GM12873 (cell line): Measurements from ENCODE around the gene KIF17.

ENCODE experiments used
- CTCF ChIP-seq: IDR thresholded peaks from 2 replicates; pipeline ENCODE4 v1.5.1; 2012; ENCODE audit warnings: low read depth, mild to moderate bottlenecking, moderate library complexity, low read length, control low read depth; ENCODE audit not compliant: insufficient read depth; ENCODE audit errors: missing control alignments

The KIF17 gene

DNA sequence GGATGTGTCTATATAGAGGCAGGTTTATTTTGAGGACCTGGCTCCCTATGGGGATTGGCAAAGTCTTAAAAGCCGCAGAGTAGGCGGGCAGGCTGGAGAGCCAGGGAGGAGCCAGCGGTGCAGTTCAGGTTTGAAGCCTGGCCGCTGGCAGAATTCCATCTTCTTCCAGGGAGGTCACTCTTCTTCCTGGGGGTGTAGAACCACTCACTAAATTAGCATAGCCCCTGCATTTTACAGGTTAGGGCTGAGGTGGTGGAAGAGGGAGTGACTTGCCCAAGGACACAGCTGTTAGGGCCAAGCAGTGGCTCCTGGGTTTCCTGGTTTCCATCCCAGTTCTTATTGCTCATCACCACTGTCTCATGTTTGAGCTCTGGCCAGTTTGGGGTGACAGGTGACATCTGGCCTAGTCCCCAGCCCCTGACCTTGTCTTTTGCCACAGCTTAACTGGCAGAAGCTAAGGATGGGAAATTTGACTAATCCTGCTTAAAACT is 83.2 kb downstream of the KIF17 start:
- no peak for TF ChIP-seq CTCF

DNA sequence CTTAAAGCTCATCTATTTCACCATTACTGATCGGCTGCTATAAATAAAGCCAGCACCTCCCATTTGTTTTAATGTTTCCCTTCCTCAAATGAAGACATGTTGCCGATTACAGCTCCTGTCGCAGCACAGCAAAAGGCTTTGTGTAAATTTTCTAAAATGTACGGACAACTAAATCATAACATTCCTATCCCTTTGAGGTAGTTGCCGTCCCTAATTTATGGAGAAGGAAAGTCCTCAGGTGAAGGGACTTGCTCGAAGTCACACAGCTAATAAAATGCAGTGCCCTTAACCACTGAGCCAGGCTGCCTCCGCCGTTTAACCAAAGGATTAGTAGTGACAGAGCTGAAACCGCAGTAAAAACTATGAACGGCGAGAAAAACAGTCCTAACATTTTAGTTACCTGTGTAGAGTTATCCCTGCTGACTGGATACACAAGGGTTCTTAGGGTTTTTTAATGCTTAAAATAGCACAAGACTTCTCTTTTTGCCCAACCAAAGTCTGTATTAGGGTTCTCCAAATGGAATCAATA is 83.7 kb downstream of the KIF17 start:
- no peak for TF ChIP-seq CTCF

DNA sequence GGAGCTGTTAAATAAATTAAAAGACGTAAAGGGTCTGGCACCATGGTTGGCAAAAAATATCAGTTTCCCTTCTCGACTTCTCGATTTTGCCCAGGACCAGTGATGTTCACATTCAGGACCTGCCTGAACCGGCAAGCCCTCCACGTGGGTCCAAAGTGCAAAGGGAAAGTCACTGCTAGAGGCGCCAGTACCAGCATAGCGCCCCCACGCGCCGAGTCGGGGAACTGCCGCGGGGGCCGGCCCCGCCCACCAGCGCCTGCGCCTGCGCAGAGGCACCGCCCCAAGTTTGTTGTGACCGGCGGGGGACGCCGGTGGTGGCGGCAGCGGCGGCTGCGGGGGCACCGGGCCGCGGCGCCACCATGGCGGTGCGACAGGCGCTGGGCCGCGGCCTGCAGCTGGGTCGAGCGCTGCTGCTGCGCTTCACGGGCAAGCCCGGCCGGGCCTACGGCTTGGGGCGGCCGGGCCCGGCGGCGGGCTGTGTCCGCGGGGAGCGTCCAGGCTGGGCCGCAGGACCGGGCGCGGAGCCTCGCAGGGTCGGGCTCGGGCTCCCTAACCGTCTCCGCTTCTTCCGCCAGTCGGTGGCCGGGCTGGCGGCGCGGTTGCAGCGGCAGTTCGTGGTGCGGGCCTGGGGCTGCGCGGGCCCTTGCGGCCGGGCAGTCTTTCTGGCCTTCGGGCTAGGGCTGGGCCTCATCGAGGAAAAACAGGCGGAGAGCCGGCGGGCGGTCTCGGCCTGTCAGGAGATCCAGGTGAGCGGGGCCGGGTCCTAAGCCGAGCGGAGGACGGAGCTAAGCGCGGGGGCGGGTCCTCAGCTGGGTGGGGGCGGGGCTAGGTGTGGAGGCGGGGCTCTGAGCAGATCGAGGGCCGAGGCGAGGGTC is 84.4 kb downstream of the KIF17 start, which contains the start of gene PINK1:
Gene PINK1 (plus strand): TSS at position 269 of the 875 bp plus-strand sequence. CDS start 91 bp downstream, at position 360.
- TF ChIP-seq CTCF, result peak; percentile 95

GRCh38 chr1:20632386-20632785 is 85.4 kb downstream of the KIF17 start:
- no peak for TF ChIP-seq CTCF

DNA sequence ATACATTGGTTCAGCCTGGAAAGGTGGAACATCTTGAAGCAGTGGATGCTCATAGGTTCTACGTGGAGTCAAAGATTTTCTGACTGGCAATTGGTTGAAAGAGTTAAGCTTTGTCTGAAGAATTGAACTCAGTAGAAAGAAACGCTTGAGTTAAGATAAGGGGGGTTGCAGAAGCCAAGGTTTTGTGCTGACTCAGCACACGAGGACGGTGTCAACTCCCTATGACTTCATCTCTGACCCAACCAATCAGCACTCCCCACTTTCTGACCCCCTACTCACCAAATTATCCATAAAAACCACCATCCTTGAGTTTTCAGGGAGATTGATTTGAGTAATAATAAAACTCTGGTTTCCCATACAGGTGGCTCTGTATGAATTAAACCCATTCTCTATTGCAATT is 87.1 kb downstream of the KIF17 start:
- no peak for TF ChIP-seq CTCF

GRCh38 chr1:20626524-20626923 is 91.3 kb downstream of the KIF17 start:
- no peak for TF ChIP-seq CTCF

DNA sequence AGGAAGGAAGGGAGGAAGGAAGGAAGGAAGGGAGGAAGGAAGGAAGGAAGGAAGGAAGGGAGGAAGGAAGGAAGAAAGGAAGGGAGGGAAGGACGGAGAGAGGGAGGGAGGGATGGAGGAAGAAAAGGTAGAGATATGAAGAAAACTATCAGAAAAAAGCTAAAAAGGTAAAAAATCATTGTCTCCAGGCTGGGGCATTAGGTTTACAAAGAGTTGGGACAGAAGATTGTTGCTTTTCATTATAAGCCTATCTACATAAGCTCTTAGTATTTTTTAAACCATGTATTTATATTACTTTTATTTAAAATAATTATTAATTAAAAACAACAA is 91.7 kb downstream of the KIF17 start:
- TF ChIP-seq CTCF, result no peak
